GM21526 (cell line): ENCODE results near the gene RUFY2.
"Not testable (repeated sequence)": the region's sequence is repeated elsewhere in the genome, so short reads cannot be mapped to it uniquely, and the experiment has no call there.

ENCODE experiments used
- ATAC-seq: cut with Tn5 transposase; IDR thresholded peaks from one replicate; pipeline ENCODE4 v1.9.1; 2021; ENCODE audit warnings: moderate library complexity; ENCODE audit not compliant: unreplicated experiment, low FRiP score

RUFY2 gene

GRCh38 chr10:68406815-68407548 is at the start of gene RUFY2:
Gene RUFY2 (minus strand): TSS chr10:68407277. CDS start chr10:68407189, 88 bp downstream.
- ATAC-seq, result peak; percentile 91

- not testable (repeated sequence) for ATAC-seq
These were observed 42.6 kb upstream of the RUFY2 start for GRCh38 chr10:68449698-68450097.

GRCh38 chr10:68446179-68446578 is 39.1 kb upstream of the RUFY2 start:
- ATAC-seq, result no peak

- no peak for ATAC-seq
These were observed 35.9 kb upstream of the RUFY2 start for GRCh38 chr10:68442971-68443370.

GRCh38 chr10:68440898-68441297 is 33.8 kb upstream of the RUFY2 start:
- ATAC-seq, result no peak

- no peak for ATAC-seq
These were observed 28.7 kb upstream of the RUFY2 start for GRCh38 chr10:68435803-68436202.

GRCh38 chr10:68434657-68435056 is 27.6 kb upstream of the RUFY2 start:
- ATAC-seq, result no peak

- no peak for ATAC-seq
These were observed 21.5 kb upstream of the RUFY2 start for GRCh38 chr10:68428396-68429104.

GRCh38 chr10:68424454-68425014 is 17.5 kb upstream of the RUFY2 start:
- no peak for ATAC-seq

- ATAC-seq, result no peak
These were observed 16.4 kb upstream of the RUFY2 start for GRCh38 chr10:68423522-68423921.

GRCh38 chr10:68419376-68419775 is 12.3 kb upstream of the RUFY2 start:
- no peak for ATAC-seq

- ATAC-seq, result no peak
These were observed 1.9 kb upstream of the RUFY2 start for GRCh38 chr10:68408898-68409518.

GRCh38 chr10:68406111-68406814 is 814 bp downstream of the RUFY2 start:
- peak; percentile 32 for ATAC-seq

- no peak for ATAC-seq
These were observed 3.4 kb downstream of the RUFY2 start for GRCh38 chr10:68403701-68404100.

GRCh38 chr10:68402276-68402675 is 4.8 kb downstream of the RUFY2 start:
- no peak for ATAC-seq

- ATAC-seq, result no peak
These were observed 10.1 kb downstream of the RUFY2 start for GRCh38 chr10:68397005-68397404.

- ATAC-seq, result no peak
These were observed 21.3 kb downstream of the RUFY2 start for GRCh38 chr10:68385740-68386139.

- no peak for ATAC-seq
These were observed 35.5 kb downstream of the RUFY2 start for GRCh38 chr10:68371604-68372003.

- no peak for ATAC-seq
These were observed 40.0 kb downstream of the RUFY2 start for GRCh38 chr10:68367121-68367520.

GRCh38 chr10:68366600-68366999 is 40.5 kb downstream of the RUFY2 start:
- no peak for ATAC-seq

GRCh38 chr10:68365611-68366010 is 41.5 kb downstream of the RUFY2 start:
- no peak for ATAC-seq
